ENCODE data around the gene ITGA11.

Gene ITGA11

DNA sequence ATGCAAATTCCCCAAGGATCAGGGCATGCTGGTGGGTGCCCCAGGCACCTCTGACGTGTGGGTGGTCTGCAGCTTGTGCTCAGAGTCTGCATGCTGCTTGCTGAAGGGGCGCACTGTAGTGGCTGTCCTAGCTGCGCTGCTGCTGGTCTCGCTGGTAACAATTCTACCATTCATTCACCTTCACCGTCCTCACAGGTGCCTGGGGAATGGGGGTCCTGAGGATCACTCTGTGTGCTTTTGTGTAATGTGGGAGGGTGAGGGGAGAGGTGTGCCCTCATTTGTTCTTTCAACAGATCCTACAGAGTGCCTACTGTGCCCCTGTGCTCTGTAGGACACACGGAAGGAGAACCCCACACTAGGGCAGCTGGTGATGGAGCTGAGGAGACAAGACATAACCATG is 2.1 kb upstream of the ITGA11 start:
- no peak overlapping the region for H2AFZ ChIP-seq (ENCODE audit: low read length, unreplicated experiment)
- H3K4me3 ChIP-seq (ENCODE audit: low read depth, low read length), result no peak overlapping the region
- no peaks in the 10 kb centered on the region for H3K79me2 ChIP-seq (ENCODE audit: control insufficient read depth, insufficient read depth, low read length, unreplicated experiment)
- no peak overlapping the region for H3K27ac ChIP-seq (ENCODE audit: low read depth, low read length)
- no peaks in the 10 kb centered on the region for H3K4me1 ChIP-seq (ENCODE audit: control insufficient read depth, insufficient read depth, low read length, unreplicated experiment)
- H3K27me3 ChIP-seq (ENCODE audit: insufficient read depth, low read length), result peaks cover 74% of the 10 kb centered on the region
- no peaks in the 10 kb centered on the region for H3K36me3 ChIP-seq (ENCODE audit: insufficient read depth, low read length)

DNA sequence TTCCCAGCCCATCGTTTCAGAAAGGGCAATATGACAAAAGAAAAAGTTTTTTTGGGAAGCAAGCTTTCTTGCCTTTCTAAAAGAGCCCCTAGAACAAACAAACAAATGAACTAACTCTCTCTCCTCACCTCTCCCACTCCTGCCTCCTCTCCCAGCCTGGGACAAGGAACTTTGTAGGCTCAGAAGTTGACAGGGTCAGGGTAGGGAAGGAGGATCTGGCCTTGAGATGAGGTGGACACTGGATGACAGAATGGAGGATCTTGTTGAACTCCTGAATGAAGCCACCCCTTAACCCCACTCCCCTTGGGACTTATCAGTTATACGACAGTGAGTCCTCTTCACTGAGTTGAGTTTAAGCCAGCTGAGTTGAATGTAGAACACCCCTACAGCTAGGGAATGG is 1.6 kb upstream of the ITGA11 start:
- H3K79me2 ChIP-seq (ENCODE audit: control insufficient read depth, insufficient read depth, low read length, unreplicated experiment), result no peaks in the 10 kb centered on the region
- H3K4me3 ChIP-seq (ENCODE audit: low read depth, low read length), result no peak overlapping the region
- peaks cover 70% of the 10 kb centered on the region for H3K27me3 ChIP-seq (ENCODE audit: insufficient read depth, low read length)
- no peaks in the 10 kb centered on the region for H3K4me1 ChIP-seq (ENCODE audit: control insufficient read depth, insufficient read depth, low read length, unreplicated experiment)
- no peaks in the 10 kb centered on the region for H3K36me3 ChIP-seq (ENCODE audit: insufficient read depth, low read length)
- H3K27ac ChIP-seq (ENCODE audit: low read depth, low read length), result no peak overlapping the region
- no peak overlapping the region for H2AFZ ChIP-seq (ENCODE audit: low read length, unreplicated experiment)

DNA sequence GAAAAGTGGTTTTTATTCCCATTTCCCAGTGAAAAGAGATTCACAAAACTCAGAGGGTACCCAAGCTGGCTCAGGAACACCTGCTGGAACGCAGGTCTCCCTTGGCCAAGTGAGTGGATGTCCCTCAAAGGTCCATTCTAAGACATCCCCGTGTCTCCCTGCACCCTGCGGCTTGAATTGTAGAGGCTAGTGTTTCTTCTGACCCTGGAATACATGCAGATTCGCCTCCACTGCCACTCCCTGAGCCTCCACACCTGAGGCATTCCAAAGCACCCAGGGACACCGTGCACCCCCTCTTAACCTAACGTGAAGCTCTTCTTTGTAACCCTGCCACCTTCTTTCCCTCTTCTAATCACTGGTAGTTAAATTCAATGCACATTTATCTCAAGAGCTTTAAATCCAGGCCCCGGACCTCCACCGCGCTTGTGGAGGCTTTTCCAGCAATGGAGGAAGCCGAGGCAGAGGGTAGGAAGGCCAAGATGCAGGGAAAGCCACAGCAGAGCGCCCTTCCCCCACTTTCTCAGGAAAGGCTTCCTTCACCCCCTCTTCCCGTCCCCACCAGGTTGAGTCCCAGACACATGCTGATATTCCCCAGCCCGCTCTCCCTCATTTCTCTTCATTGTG is 590 bp upstream of the ITGA11 start:
- Histone ChIP-seq H2AFZ (ENCODE audit: low read length, unreplicated experiment) (no peak overlapping the region), H3K4me1 (ENCODE audit: control insufficient read depth, insufficient read depth, low read length, unreplicated experiment) (no peaks in the 10 kb centered on the region), H3K36me3 (ENCODE audit: insufficient read depth, low read length) (no peaks in the 10 kb centered on the region), H3K27ac (ENCODE audit: low read depth, low read length) (no peak overlapping the region), H3K79me2 (ENCODE audit: control insufficient read depth, insufficient read depth, low read length, unreplicated experiment) (no peaks in the 10 kb centered on the region), H3K4me3 (ENCODE audit: low read depth, low read length) (peak overlapping the region; percentile 93), H3K27me3 (ENCODE audit: insufficient read depth, low read length) (peaks cover 65% of the 10 kb centered on the region)

DNA sequence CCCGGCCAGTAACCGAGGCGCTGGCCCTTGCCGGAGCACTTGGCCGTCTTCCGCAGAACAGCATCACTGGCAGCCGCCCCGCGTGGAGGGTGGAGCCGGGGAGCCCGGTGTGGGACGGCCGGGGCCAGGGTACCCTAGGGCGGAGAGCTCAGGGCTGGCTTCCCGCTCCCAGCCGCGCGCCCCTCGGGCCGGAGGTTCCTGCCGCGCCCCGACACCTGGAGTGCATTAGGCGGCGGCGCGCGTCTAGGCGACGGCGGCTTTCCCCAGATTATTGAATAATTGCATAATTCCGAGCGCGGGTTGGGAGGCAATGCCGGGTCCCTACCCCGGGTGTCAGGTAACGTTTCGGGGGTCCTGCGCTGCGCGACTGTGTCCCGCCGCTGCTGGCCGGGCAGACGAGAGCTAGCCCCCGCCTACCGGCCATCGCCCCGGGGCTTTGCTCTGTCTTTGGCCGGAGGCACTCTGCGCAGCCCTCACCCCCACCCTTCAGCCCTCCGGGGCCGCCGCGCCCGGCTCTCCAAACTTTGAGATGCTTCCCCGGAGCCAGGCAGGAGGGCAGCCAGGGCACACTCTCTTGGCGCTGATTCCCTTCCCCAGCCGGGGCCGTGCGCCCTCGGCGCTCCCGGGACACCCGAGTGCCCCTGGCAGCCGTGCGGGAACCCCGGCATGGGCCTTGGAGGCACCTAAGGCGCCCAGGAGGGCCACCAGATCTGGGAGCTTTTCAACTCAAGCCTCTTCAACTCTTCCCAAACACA is 749 bp downstream of the ITGA11 start:
- H3K27ac ChIP-seq (ENCODE audit: low read depth, low read length), result no peak overlapping the region
- H3K79me2 ChIP-seq (ENCODE audit: control insufficient read depth, insufficient read depth, low read length, unreplicated experiment), result no peaks in the 10 kb centered on the region
- no peaks in the 10 kb centered on the region for H3K4me1 ChIP-seq (ENCODE audit: control insufficient read depth, insufficient read depth, low read length, unreplicated experiment)
- peak overlapping the region; percentile 93 for H3K4me3 ChIP-seq (ENCODE audit: low read depth, low read length)
- peak overlapping the region; percentile 97 for H2AFZ ChIP-seq (ENCODE audit: low read length, unreplicated experiment)
- no peaks in the 10 kb centered on the region for H3K36me3 ChIP-seq (ENCODE audit: insufficient read depth, low read length)
- H3K27me3 ChIP-seq (ENCODE audit: insufficient read depth, low read length), result peaks cover 54% of the 10 kb centered on the region

DNA sequence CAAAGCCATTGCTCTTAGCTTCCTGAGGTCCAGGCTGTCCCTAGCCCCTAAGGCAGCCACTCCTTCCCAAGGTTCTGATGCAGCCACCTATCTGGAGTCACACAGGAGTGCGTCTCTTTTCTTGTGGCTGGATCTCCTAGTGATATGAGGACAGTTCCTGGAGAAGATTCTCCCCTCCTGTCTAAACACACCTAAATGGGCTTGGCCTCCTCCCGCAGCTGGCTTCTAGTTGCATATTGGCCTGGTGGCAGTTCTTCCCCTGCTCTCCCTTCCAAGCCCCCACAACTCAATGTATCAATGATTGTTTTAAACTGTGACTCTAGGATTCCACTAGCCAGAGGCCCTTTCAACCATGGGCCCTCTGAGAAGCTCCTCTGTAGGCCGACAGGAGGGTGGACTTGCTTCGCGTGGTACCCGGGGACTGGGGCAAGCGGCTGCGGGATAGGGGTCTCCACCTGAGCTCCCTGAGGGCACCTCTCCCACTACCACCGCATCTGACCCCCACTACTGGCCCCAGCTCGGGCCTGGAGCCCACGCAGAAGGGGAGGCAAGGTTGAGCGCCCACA is 1.4 kb downstream of the ITGA11 start:
- no peak overlapping the region for H3K27ac ChIP-seq (ENCODE audit: low read depth, low read length)
- no peaks in the 10 kb centered on the region for H3K36me3 ChIP-seq (ENCODE audit: insufficient read depth, low read length)
- peaks cover 53% of the 10 kb centered on the region for H3K27me3 ChIP-seq (ENCODE audit: insufficient read depth, low read length)
- H3K79me2 ChIP-seq (ENCODE audit: control insufficient read depth, insufficient read depth, low read length, unreplicated experiment), result no peaks in the 10 kb centered on the region
- no peaks in the 10 kb centered on the region for H3K4me1 ChIP-seq (ENCODE audit: control insufficient read depth, insufficient read depth, low read length, unreplicated experiment)
- H2AFZ ChIP-seq (ENCODE audit: low read length, unreplicated experiment), result no peak overlapping the region
- peak overlapping the region; percentile 93 for H3K4me3 ChIP-seq (ENCODE audit: low read depth, low read length)

DNA sequence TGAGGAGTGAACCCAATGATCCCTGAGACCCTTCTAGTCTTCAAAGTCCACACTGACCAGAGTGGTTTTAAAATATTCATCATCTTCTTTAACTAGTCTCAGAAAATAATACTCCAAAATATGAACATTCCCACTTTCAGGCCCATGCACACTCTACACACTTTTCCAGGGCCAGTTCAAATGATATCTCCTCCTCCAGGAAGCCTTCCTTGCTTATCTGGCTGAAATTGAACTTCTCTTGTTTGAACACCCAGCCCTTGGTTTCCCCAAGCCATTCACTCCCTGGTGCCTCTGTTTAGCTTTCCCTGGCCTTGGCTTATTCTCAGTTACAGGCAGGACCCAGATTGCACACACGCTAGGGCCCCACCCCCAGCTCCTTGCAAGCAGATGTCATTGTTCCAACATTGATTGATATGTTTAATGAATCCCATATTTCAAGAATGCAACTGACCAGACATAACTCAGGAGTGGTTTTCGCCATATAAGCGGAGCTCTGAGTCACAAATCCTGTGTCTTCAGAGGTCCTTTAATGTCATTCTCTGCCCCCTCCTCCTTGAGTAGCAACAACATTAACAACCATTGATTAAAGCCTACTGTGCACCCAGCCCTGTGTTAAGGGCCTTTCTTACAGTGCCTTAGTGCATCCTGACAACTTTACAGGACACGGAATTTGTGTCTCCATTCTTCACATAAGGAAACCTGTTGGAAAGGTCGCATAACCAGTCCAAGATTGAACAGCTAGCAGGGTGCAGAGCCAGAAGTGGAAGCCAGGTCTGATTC is 2.1 kb downstream of the ITGA11 start:
- H2AFZ ChIP-seq (ENCODE audit: low read length, unreplicated experiment), result no peak overlapping the region
- no peaks in the 10 kb centered on the region for H3K4me1 ChIP-seq (ENCODE audit: control insufficient read depth, insufficient read depth, low read length, unreplicated experiment)
- no peak overlapping the region for H3K4me3 ChIP-seq (ENCODE audit: low read depth, low read length)
- H3K79me2 ChIP-seq (ENCODE audit: control insufficient read depth, insufficient read depth, low read length, unreplicated experiment), result no peaks in the 10 kb centered on the region
- peaks cover 47% of the 10 kb centered on the region for H3K27me3 ChIP-seq (ENCODE audit: insufficient read depth, low read length)
- no peak overlapping the region for H3K27ac ChIP-seq (ENCODE audit: low read depth, low read length)
- H3K36me3 ChIP-seq (ENCODE audit: insufficient read depth, low read length), result no peaks in the 10 kb centered on the region

GRCh38 chr15:68428431-68428940 is 3.5 kb downstream of the ITGA11 start:
- H3K79me2 ChIP-seq (ENCODE audit: control insufficient read depth, insufficient read depth, low read length, unreplicated experiment), result no peaks in the 10 kb centered on the region
- no peaks in the 10 kb centered on the region for H3K4me1 ChIP-seq (ENCODE audit: control insufficient read depth, insufficient read depth, low read length, unreplicated experiment)
- no peak overlapping the region for H2AFZ ChIP-seq (ENCODE audit: low read length, unreplicated experiment)
- H3K36me3 ChIP-seq (ENCODE audit: insufficient read depth, low read length), result no peaks in the 10 kb centered on the region
- no peak overlapping the region for H3K4me3 ChIP-seq (ENCODE audit: low read depth, low read length)
- H3K27me3 ChIP-seq (ENCODE audit: insufficient read depth, low read length), result peaks cover 34% of the 10 kb centered on the region
- H3K27ac ChIP-seq (ENCODE audit: low read depth, low read length), result no peak overlapping the region

GRCh38 chr15:68427963-68428362 is 4.0 kb downstream of the ITGA11 start:
- Histone ChIP-seq H3K36me3 (ENCODE audit: insufficient read depth, low read length) (no peaks in the 10 kb centered on the region), H3K4me3 (ENCODE audit: low read depth, low read length) (no peak overlapping the region), H2AFZ (ENCODE audit: low read length, unreplicated experiment) (no peak overlapping the region), H3K27ac (ENCODE audit: low read depth, low read length) (no peak overlapping the region), H3K79me2 (ENCODE audit: control insufficient read depth, insufficient read depth, low read length, unreplicated experiment) (no peaks in the 10 kb centered on the region), H3K27me3 (ENCODE audit: insufficient read depth, low read length) (peaks cover 29% of the 10 kb centered on the region), H3K4me1 (ENCODE audit: control insufficient read depth, insufficient read depth, low read length, unreplicated experiment) (no peaks in the 10 kb centered on the region)

DNA sequence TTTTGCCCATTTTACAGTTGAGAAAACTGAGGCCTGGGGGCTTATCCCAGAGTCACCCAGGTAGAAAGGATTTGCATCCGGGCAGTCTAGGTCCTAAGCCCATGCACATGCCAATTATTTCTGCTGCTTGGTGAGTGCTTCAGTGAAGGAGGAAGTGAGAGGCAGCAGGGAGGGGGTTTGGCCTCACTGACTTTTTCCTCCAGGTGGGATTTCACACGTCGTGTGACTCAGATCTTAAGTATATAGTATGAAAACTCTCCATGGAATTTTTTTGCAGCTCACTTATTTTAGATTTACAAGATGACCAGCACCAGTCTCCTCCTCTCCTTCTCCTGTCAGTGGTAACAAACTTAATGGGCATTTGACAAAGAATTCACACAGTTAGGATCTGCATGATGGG is 4.6 kb downstream of the ITGA11 start:
- no peaks in the 10 kb centered on the region for H3K36me3 ChIP-seq (ENCODE audit: insufficient read depth, low read length)
- no peak overlapping the region for H3K4me3 ChIP-seq (ENCODE audit: low read depth, low read length)
- no peak overlapping the region for H3K27ac ChIP-seq (ENCODE audit: low read depth, low read length)
- no peaks in the 10 kb centered on the region for H3K79me2 ChIP-seq (ENCODE audit: control insufficient read depth, insufficient read depth, low read length, unreplicated experiment)
- H2AFZ ChIP-seq (ENCODE audit: low read length, unreplicated experiment), result no peak overlapping the region
- H3K4me1 ChIP-seq (ENCODE audit: control insufficient read depth, insufficient read depth, low read length, unreplicated experiment), result no peaks in the 10 kb centered on the region
- peaks cover 23% of the 10 kb centered on the region for H3K27me3 ChIP-seq (ENCODE audit: insufficient read depth, low read length)

DNA sequence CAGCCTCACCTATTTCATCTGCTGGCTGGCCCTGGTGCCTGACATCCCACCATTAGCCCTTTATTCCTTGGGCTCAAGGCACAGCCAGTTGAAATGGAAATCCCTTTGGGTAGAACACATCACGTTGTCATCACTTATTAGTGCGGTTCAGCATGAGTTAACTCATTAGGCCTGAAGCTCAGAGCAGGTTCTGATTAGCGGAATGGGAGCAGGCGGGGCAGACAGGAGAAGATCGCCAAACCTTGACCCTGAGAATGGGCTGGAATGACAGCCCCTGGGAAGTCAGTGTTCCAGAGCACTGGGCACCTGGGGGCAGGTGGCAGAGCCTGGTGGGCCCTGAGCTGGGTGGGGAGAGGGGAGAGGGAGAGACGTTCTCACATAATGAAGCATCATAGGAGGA is 5.8 kb downstream of the ITGA11 start:
- Histone ChIP-seq H3K36me3 (ENCODE audit: insufficient read depth, low read length) (no peaks in the 10 kb centered on the region), H2AFZ (ENCODE audit: low read length, unreplicated experiment) (no peak overlapping the region)

More for the DNA sequence above, 5.8 kb downstream of the ITGA11 start:
- Histone ChIP-seq H3K27ac (ENCODE audit: low read depth, low read length) (no peak overlapping the region), H3K27me3 (ENCODE audit: insufficient read depth, low read length) (peaks cover 10% of the 10 kb centered on the region; the same call in 1 of the 2 replicates), H3K4me1 (ENCODE audit: control insufficient read depth, insufficient read depth, low read length, unreplicated experiment) (no peaks in the 10 kb centered on the region), H3K4me3 (ENCODE audit: low read depth, low read length) (no peak overlapping the region), H3K79me2 (ENCODE audit: control insufficient read depth, insufficient read depth, low read length, unreplicated experiment) (no peaks in the 10 kb centered on the region)

Measured in ACC112 (cell line).